Ureter (tissue), 1 donor: Measurements from ENCODE around the gene SND1. TPM values are rescaled to one million over a fixed set of nuclear protein-coding genes. Genes with fewer than 3 reads are reported as not detected.

Source experiments
- DNase-seq: peaks from one replicate; pipeline ENCODE4 v3.0.0-alpha.2; 2020; ENCODE audit warnings: low spot score
- total RNA-seq: library from RNA; stranded (reverse); gene quantifications from one replicate; pipeline ENCODE4 v1.2.4, GENCODE V29; 2023
- donor health status: DM: yes; HTN: yes; CAD: no.

SND1 gene
- total RNA-seq, 1 donor from 2014 or later = 208 TPM

DNA sequence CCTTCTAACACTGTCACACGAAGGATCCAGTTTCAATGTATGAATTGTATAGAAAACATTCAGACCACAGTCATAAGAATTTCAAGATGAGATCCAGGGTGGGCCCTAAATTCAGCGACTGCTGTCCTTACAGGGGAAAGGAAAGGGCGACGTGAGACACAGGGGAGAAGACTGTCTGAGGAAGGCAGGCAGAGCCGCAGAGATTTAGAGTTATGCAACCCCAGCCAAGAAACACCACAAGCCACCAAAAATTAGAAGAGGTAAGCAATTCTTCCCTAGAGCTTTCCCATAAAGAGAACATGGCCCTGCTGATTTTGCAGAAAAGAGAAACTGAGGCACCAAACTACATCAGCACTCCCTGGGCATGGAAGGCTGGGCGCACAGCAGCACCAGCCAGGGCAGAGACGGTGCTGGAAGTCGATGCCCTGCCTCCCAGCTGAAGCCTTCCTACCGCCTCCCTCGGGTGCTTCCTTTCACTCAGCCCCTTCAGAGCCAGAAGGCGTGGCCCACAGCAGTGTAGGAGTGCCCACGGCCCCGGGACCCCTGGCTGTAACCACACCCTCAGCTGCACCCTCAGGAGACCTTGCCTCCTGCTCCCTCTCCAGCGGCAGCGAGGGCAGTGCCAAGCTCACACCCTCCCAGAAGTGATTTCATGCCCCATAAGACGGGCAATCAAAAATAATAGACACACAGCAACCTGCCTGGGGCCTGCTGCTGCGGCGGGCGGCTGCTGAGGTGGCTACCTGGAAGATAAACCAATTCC, 460.2 kb downstream of the SND1 start:
- no peak for DNase-seq

DNA sequence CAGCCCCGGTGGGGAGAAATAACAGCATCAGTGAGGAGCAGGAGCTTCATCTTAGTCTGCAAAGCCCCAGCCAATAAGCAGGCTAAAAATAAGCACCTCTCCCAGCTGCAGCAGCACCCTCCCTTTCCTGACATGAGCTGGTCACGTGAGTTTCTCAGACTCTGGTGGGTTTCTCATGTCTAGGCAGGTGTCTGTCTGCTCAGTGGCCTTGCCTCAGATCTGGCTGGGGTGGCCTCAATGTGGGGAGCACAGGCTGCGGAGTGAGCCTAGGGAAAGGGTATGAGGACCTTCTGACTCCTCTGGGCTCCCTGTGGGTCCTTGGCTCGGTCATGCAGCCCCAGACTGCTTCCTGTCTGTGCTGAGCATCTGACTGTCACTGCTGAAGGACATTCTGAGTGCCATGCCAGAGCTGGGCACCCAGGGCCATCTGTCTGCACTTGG, 460.8 kb downstream of the SND1 start:
- no peak for DNase-seq

DNA sequence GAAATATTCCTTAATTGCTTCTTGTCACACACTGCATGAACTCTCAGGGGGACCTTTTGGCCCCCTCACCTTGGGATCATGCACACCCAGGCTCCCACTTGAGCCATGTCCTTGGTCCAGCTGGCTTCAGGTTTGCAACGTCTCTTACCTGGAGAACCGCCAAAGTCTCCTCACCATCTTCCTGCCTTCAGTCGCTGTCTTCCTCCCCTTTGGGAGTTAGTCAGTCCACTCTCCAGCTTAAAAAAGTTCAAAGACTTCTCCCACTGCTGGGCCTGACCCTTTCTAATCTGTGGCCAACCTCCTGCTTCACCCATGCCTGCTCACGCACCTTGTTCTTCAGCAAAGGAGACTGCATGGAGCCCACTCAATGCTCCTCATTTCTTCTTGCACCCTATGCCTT, 461.8 kb downstream of the SND1 start:
- no peak for DNase-seq

DNA sequence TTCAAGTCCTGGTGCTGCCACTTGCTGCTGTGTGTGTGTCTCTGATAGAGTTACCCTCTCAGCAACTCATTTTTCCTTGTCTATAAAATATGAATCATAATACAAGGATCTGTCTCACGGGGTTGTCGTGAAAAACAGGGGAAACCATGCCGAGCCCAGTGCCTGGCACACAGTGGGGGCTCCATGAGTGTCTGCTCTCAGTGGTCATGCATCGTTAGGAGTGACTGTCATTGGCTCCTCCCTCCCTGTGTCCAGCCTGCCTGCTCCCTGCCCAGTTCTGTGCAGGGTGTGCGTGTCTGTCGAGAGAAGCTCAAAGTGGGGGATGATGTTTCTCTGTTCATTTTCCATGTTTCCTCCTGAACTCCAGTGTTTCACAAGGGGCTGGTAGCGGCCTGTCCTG, 462.8 kb downstream of the SND1 start:
- no peak for DNase-seq

DNA sequence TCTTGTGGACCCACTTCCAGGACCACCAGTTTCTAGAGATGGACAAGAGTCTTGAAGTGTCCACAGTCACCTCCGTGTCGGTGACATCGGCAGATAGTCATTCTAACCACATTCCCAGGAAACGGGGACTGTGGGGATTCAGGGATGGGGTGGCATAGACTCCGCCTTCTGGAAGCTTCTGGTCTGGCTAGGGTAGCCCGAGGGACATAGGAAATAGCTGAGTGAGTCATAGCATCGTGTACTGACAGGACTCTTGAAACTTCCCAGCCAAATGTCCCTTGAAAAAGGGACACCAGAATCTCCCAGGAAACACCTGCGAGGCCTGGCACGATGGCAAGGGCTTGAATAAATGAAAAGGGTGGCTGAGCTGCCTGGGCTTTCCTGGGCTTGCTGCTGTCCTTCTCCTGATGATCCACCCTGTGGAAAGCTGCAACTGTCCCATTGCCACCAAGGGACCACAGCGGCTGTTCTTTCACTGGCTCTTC, 463.4 kb downstream of the SND1 start:
- DNase-seq = no peak

DNA sequence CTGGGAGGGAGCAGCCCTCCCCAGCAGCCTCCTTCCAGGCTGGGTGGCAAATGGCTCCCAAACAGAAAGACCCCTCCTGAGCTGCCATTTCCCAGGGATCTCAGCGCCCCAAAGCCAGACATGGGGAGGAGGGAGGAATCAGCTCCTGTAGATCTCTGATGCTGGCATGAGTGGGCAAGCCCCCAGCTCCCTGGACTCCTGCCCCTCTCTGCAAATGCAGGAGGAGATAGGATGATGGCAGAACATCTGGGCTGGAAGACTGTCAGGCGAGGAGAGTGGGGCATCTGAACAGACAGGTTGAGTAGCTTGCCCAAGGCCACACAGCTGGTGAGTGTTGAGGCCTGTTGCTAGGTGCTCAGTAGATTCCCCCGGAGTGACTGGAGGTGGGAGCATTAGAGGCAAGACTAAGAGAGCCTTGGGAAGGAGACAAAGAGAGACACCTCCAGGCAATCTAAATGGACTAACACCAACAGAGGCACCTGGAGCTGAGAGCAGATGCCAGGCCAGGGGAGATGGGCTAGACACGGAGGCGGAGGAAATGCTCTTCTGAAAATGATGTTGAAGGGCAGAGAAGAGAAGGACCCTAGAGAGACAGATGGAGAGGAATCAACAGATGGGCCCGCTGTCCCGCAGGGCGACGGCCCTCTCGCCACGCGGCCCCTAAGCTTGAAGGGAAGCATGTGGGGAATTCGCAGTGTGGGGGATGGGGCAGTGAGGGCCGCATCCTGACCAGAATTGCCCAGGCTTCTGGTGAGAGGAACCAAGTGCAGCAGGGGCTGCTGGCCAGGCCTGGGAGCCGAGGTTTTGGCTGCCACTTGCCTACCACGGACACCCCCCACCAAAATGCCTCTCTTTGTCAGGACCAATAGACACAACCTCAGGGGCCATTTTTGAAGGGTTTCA, 464.1 kb downstream of the SND1 start:
- no peak for DNase-seq

DNA sequence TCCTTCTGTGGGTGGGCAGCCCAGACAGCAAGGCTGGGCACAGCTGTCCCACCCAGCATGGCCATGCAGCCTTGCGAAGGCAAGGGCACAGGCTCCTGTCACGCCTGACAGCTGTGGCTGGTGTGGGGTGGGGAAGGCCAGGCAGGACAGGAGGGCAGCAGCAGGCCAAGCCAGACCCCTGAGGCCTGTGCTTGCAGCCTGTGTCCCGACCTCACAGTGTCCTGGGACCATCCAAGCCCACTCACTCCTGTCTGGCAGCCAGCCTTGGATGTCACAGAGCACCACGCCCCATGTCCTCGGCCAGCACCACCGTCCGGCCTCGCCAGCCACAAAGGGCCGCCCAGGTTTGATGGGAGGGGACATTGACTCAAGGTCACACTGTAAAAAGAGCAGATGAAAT, 464.7 kb downstream of the SND1 start:
- DNase-seq = no peak

DNA sequence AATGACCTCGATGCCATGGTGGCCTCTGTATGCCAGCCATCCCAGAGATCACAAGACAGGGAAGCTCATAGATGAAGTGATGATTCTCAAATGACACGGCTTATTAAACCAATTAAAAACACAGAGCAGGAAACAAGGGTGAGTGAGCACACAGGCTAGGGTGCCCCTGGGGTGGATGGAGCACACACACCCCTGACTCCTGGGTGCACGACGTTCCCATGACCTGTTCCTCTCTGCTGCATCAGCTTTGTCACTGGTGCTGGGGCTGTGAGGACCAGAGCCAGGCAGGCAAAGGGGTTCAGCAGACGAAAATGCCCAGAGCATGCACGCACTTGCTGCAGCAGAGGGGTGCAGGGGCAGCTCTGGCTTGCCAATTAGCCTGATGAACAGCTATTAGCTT, 465.7 kb downstream of the SND1 start:
- no peak for DNase-seq

DNA sequence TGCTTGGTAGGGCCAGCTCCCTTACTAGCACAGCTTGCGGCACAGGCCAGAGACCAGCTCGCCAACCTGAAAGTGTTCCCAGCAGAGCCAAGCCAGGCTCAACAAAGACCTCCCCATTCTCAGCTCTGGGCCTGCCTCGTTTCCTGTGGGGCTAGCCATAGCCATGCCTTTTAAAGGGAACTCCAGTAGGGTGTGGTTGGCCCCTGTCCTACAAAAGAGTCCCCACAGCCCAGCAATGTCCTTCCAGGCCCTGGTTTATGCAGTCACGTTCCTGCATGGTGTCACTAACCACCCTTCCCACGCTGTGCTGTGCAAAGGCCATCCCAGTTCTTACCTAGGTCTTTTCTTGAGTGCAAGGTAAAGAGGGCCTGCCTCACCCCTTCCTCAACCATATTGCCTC, 467.0 kb downstream of the SND1 start:
- no peak for DNase-seq

DNA sequence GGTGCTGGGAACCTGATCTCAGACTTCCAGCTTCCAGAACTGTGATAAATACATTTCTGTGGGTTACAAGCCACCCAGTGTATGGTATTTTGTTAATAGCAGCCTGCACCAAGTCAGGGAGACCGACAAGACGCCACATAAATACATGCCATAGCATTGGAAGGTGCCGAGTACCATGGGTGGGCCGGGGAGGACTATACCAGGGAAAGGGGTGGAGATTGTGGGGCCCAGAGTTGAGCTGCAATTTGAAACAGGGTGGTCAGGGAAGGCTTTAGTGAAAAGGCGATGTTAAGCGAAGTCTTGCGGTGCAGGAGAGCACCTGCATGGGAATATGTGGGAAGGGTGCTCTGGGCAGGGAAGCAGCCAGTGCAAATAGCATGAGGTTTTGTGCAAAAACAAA, 468.1 kb downstream of the SND1 start:
- no peak for DNase-seq

DNA sequence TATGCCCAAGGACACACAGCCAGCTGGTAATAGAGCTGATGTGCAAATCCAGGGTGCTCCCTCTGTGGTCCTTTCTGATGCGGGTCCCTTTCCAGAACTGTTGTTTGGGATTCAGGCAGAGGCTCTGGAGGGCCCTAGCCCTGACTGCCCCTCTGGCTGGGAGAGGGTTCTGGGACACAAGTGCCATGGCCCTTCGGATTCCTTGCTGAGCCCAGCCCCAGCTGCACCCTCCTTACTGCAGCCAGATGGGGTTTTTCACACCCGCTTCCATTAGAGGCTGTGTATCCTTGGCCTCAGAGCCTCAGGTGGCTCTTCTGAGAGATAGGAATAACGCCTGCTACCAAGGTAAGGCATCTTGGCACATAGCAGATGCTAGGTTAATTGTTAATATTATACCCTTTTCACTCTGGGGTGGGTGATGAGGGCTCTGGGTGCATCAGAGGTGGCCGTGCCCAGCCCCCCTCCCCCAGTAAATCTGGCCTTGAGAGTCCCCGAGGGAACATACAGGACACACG, 469.0 kb downstream of the SND1 start:
- DNase-seq = no peak

DNA sequence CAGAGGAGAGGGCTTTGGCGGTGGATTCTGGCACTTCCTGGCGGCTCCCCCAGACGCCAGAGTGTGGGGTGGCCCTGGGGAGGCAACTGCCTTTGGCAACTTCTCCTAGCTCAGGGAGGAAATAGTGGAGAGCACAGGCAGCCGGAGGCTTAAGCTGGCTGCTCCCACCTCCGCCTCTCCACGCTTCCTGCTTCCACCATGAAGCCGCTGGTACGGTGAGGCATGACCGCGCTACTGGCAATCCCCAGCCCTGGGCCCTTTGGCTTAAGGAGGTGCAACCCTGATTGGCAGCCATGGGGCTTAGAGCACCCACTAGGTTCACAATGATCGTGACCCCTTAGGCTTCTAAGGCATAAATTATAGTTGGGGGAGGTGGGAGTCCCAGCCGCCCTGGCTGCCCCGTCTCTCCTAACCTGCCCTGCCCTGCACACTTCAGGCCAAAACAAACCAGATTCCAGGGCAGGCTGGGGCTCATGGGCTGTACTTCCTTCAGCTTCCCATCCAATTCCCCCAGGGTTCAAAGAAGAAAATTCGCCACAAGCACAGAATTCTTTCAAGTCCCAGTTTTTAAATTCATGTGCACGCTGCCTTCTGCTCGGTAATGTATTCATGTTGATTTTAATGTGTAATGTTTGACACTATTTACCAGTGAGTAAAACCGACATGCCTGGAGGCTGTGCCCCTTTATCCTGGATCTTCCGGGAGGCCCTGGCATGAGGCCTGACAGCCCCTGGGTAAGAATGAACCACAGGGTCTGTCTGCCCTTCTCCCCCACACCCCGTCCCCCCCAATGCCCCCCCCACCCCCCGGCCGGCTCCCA, 469.9 kb downstream of the SND1 start:
- DNase-seq = no peak

DNA sequence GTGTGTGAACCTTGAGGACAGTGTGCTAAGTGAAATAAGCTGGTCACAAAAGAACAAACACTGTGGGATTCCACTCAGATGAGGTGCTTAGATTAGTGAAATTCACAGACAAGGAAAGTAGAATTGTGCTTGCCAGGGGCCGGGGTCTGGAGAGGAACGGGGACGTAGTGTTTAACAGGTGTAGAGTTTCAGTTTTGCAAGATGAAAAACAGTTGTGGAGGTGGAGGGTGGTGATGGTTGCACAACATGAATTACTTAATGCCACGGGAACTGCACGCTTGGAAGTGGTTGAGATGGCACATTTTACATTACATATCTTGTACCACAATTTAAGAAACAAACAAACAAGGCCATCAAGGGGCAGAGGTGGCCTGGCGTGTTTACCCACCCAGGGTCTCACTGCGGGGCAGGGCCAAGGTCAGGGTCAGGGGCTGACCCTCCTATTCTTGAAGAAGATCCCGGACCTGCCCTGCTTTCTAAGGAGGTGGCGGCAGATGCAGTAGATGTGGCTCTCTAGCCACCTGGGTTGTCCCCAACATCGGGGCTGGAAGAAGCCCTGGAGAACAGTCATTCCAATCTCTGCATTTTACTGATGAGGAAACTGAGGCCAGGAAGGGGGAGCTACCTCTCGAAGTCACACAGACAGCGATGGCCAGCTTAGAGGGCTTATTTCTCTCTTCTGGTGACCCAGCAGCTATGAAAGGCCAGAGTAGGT, 470.7 kb downstream of the SND1 start:
- no peak for DNase-seq

DNA sequence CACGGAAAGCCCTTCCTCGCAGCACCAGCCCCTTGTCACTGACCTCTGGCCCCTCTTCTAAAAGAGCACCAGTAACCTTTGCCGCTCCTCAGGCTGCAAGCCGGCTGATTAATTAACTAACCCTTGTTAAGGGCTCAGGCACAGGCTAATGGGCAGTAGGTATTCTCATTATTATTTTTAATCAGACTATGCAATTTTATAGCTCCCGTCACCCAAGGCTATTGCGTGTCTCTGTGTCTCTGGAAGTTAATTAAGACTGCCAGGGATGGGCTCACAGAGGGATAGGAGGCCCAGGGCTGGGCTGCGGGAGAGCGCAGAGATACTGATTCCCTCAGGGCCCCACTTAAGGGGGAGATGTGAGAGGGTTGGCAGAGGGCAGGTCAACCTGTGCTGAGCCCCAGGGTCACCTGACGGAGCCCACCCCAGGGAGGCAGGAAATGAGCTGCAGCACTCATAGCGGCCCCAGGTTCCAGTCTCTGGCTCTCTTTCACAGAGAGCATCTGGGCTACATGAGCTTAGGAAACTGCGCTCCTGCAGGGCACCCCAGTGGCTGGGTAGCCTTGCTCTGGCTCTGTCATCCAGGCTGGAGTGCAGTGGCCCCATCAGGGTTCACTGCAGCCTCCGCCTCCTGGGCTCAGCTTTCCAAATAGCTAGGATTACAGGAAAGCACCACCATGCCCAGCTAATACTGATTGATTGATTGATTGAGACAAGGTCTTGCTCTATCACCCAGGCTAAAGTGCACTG, 471.5 kb downstream of the SND1 start:
- DNase-seq = no peak

DNA sequence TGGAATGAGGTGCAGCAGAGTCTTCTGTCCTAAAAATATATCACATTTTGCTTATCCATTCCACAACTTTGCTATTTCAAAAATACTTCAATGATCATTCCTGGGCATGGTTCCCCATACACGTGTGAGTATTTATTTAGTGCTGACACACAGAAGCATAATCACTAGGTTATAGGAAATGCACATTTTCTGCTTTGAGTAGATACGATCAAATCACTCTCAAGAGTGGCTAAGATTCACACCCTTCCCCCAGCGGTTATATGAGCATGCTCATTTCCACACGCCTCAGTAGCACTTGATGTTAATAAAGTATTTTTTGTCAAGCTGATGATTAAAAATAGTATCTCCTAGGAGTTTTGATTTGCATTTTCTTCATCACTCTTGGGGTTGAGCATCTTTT, 472.8 kb downstream of the SND1 start:
- DNase-seq = no peak

DNA sequence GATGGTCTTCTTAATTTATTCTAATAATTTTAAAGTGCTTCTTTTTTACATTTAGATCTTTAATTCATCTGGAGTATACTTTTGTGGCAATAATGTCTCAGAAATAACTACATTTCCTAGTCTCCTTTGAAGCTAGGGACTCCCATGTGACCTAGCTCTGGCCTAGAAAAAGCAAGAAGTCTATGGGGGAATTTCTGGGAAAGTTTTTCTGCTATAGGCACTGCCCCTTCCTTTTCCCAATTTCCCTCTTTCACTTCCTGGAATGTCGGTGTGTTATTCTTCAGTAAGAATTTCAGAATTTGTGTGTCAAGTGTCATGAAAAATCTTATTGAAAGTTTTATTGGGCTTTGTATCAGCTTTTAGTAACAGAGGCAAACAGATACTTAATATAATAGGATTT, 473.8 kb downstream of the SND1 start:
- no peak for DNase-seq

DNA sequence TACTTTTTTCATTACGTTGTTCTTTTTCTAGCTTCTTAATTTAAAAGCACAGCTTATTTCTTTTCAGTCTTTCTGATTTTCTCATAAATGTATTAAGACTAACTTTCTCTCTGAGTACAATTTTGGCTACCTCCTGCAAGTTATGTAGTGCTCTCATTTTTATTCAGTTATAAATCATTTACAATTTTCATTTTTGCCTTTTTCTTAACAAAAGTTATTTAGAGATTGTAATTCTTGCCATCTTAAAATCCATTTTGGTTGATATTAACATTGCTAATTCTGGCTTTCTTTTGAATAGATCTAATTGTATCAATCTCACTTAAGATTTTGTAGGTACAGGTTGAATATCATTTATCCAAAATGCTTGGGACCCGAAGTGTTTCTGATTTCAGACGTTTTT, 476.4 kb downstream of the SND1 start:
- DNase-seq = no peak

DNA sequence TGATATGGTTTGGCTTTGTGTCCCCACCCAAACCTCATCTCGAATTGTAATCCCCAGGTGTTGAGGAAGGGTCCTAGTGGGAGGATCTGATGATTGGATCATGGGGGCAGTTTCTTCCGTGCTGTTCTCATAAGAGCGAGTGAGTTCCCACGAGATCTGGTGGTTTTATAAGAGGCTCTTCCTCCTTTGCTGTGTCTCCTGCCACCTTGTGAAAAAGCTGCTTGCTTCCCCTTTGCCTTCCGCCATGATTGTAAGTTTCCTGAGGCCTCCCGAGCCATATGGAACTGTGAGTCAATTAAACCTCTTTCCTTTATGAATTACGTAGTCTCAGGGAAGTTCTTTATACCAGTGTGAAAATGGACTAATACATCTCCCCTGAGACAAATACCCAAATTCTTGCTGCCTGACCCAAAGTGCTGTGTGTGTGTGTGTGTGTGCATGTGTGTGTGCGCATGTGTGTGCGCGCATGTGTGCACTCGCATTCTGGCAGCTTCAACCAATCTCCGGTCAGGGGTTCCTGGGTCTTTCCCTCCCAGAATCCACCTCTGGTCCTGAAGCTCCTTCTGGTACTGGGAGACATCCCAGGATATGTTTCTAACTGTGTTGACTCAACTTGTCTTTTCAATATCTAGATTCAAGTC, 477.4 kb downstream of the SND1 start:
- no peak for DNase-seq

DNA sequence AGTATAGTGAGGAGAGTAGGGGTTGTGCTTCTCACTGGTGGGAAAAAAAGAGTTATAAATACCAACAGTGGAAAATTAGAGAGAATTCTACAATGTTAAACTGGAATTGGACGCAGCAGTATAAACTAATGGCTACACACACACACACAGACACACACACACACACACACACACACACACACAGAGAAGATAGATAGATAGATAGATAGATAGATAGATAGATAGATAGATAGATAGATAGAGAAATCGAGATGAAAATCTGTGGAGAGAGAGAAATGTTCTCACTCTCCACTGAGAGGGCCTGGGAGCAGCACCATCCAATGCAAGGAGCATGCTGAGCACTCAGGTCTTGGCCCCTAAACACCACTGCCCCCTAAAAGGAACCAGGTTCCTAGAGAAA, 479.1 kb downstream of the SND1 start:
- no peak for DNase-seq

DNA sequence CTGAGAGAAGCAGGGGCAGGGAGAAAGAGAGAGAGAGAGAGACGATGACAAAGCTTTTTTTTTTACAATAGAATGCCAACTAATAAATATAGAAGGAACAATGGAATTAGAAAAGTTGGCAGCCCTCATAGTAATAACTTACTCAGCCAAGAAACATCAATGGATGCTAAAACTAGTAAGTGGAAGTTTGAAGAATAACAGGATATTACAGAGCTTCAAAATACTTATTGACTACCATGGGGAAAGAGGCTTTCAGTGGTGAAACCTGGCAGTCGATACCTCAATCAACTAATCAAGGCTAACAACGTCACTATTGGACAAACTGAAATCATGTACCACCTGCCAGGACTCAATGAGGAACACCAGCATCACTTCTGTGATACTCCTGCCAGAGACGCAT, 479.7 kb downstream of the SND1 start:
- DNase-seq = no peak
